ENCODE measurements around the gene DNAJC21.

DNA sequence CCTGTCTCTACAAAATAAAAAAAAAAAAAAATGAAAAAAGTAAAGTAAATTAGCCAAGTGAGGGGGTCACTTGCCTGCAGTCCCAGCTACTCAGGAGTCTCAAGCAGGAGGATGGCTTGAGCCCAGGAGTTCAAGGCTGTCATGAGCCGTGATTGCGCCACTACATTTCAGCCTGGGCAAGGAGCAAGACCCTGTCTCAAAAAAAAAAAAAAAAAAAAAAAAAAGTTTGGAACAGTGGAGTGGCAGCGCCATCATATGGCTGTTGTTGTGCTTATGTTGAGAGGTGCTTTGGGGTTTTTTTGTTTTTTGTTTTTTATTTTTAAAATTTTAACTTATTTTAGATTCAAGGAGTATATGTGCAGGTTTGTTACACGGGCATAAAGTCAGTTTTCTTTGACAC is 10.3 kb upstream of the DNAJC21 start:
- TF ChIP-seq BHLHE40 (IDR thresholded peaks at IDR 0.05; ENCODE audit: low read length) (no peak), POLR2H (tag; IDR thresholded peaks at IDR 0.05; ENCODE audit: low read depth) (no peak), ZNF140 (CRISPR knock-in tag; IDR thresholded peaks at IDR 0.05) (no peak), SMAD4 (CRISPR knock-in tag; conservative IDR thresholded peaks at IDR 0.05) (no peak), TCF7 (IDR thresholded peaks at IDR 0.05; ENCODE audit: borderline replicate concordance) (no peak), EZH2 (IDR thresholded peaks at IDR 0.05; ENCODE audit: borderline replicate concordance, low read depth, low read length) (no peak), KDM1A (IDR thresholded peaks at IDR 0.05) (no peak), SP1 (CRISPR knock-in tag; IDR thresholded peaks at IDR 0.05) (no peak), ZFP36 (IDR thresholded peaks at IDR 0.05; ENCODE audit: low read depth, low read length, partially characterized antibody) (no peak), POLR2A (conservative IDR thresholded peaks at IDR 0.05) (no peak; the same call in 1 of the 2 replicates)
- TF ChIP-seq, protein P1, sequence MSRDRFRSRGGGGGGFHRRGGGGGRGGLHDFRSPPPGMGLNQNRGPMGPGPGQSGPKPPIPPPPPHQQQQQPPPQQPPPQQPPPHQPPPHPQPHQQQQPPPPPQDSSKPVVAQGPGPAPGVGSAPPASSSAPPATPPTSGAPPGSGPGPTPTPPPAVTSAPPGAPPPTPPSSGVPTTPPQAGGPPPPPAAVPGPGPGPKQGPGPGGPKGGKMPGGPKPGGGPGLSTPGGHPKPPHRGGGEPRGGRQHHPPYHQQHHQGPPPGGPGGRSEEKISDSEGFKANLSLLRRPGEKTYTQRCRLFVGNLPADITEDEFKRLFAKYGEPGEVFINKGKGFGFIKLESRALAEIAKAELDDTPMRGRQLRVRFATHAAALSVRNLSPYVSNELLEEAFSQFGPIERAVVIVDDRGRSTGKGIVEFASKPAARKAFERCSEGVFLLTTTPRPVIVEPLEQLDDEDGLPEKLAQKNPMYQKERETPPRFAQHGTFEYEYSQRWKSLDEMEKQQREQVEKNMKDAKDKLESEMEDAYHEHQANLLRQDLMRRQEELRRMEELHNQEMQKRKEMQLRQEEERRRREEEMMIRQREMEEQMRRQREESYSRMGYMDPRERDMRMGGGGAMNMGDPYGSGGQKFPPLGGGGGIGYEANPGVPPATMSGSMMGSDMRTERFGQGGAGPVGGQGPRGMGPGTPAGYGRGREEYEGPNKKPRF (IDR thresholded peaks at IDR 0.05; ENCODE audit: low read depth, low read length): no peak
- TF ChIP-seq, protein P2, sequence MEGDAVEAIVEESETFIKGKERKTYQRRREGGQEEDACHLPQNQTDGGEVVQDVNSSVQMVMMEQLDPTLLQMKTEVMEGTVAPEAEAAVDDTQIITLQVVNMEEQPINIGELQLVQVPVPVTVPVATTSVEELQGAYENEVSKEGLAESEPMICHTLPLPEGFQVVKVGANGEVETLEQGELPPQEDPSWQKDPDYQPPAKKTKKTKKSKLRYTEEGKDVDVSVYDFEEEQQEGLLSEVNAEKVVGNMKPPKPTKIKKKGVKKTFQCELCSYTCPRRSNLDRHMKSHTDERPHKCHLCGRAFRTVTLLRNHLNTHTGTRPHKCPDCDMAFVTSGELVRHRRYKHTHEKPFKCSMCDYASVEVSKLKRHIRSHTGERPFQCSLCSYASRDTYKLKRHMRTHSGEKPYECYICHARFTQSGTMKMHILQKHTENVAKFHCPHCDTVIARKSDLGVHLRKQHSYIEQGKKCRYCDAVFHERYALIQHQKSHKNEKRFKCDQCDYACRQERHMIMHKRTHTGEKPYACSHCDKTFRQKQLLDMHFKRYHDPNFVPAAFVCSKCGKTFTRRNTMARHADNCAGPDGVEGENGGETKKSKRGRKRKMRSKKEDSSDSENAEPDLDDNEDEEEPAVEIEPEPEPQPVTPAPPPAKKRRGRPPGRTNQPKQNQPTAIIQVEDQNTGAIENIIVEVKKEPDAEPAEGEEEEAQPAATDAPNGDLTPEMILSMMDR (IDR thresholded peaks at IDR 0.05 in 2 of 3, conservative IDR thresholded peaks at IDR 0.05 in 1 of 3; ENCODE audit: insufficient read depth in 2 of 3, low read depth in 1 of 3, low read length in 3 of 3): peak; percentile 25 to 60 (median 47); a peak in 3 of 6 replicates
- TF ChIP-seq, protein P3, sequence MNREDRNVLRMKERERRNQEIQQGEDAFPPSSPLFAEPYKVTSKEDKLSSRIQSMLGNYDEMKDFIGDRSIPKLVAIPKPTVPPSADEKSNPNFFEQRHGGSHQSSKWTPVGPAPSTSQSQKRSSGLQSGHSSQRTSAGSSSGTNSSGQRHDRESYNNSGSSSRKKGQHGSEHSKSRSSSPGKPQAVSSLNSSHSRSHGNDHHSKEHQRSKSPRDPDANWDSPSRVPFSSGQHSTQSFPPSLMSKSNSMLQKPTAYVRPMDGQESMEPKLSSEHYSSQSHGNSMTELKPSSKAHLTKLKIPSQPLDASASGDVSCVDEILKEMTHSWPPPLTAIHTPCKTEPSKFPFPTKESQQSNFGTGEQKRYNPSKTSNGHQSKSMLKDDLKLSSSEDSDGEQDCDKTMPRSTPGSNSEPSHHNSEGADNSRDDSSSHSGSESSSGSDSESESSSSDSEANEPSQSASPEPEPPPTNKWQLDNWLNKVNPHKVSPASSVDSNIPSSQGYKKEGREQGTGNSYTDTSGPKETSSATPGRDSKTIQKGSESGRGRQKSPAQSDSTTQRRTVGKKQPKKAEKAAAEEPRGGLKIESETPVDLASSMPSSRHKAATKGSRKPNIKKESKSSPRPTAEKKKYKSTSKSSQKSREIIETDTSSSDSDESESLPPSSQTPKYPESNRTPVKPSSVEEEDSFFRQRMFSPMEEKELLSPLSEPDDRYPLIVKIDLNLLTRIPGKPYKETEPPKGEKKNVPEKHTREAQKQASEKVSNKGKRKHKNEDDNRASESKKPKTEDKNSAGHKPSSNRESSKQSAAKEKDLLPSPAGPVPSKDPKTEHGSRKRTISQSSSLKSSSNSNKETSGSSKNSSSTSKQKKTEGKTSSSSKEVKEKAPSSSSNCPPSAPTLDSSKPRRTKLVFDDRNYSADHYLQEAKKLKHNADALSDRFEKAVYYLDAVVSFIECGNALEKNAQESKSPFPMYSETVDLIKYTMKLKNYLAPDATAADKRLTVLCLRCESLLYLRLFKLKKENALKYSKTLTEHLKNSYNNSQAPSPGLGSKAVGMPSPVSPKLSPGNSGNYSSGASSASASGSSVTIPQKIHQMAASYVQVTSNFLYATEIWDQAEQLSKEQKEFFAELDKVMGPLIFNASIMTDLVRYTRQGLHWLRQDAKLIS (CRISPR knock-in tag; IDR thresholded peaks at IDR 0.05): no peak
- TF ChIP-seq, protein P4, sequence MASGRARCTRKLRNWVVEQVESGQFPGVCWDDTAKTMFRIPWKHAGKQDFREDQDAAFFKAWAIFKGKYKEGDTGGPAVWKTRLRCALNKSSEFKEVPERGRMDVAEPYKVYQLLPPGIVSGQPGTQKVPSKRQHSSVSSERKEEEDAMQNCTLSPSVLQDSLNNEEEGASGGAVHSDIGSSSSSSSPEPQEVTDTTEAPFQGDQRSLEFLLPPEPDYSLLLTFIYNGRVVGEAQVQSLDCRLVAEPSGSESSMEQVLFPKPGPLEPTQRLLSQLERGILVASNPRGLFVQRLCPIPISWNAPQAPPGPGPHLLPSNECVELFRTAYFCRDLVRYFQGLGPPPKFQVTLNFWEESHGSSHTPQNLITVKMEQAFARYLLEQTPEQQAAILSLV (tag; IDR thresholded peaks at IDR 0.05): no peak
